SK-N-SH (cell line): ENCODE results near the gene APBB1IP. TPM values are rescaled to one million over a fixed set of nuclear protein-coding genes. Genes with fewer than 3 reads are reported as not detected.
"Not testable (repeated sequence)": the region's sequence is repeated elsewhere in the genome, so short reads cannot be mapped to it uniquely, and the experiment has no call there.

ENCODE experiments used
- CTCF ChIA-PET: fragments of 300-600, 350-600 bp; formaldehyde crosslinking; extraction: SDS; loops from one replicate; lab custom pipeline; 2021; lab: Yijun Ruan, JAX
- POLR2A ChIA-PET: fragments of 350-600 bp; sonication (Branson Sonifier 250); formaldehyde crosslinking; extraction: SDS; loops from one replicate; lab custom pipeline; 2020; ENCODE audit warnings: antibody characterized with exemption, inconsistent platforms; lab: Yijun Ruan, JAX
- DNase-seq: peaks from one replicate; pipeline ENCODE4 v3.0.0; 2012
- H2AFZ ChIP-seq: fragments of 200-600 bp; sonication (generic); 2 replicates; pipeline ENCODE4 v1.8.1; 2016; ENCODE audit warnings: antibody characterized with exemption, mild to moderate bottlenecking, low read depth
- H3F3A ChIP-seq: fragments of 200-600 bp; sonication (generic); replicated peaks from 2 replicates; pipeline ENCODE3; 2016; ENCODE audit warnings: antibody characterized with exemption, mild to moderate bottlenecking; ENCODE audit not compliant: insufficient read depth
- H3K27ac ChIP-seq, 2 experiments: fragments of 200-500 bp in 1 of 2; fragments of 200-600 bp in 1 of 2; sonication (Bioruptor generic) in 1 of 2; sonication (generic), shearing (Covaris generic) in 1 of 2; 2 replicates each; pipeline versions ENCODE4 v1.5.1 to v1.6.1; 2014 to 2016; ENCODE audit warnings: low read depth in 2 of 2, inconsistent platforms in 1 of 2, low read length in 1 of 2, mild to moderate bottlenecking in 1 of 2, mixed read lengths in 1 of 2
- H3K27me3 ChIP-seq: fragments of 200-600 bp; sonication (generic), shearing (Covaris generic); 2 replicates; pipeline ENCODE4 v1.6.1; 2016; ENCODE audit warnings: mixed run types; ENCODE audit not compliant: insufficient read depth
- H3K36me3 ChIP-seq, 2 experiments: fragments of 200-500 bp in 1 of 2; fragments of 200-600 bp in 1 of 2; sonication (Bioruptor generic) in 1 of 2; sonication (generic) in 1 of 2; replicated peaks in 1 of 2; 2 replicates each; pipeline versions ENCODE3 to v1.5.1; 2014 to 2016; ENCODE audit warnings: low read length in 1 of 2, mild to moderate bottlenecking in 1 of 2; ENCODE audit not compliant: insufficient read depth in 2 of 2, control insufficient read depth in 1 of 2
- H3K4me1 ChIP-seq, 2 experiments: fragments of 200-500 bp in 1 of 2; fragments of 200-600 bp in 1 of 2; sonication (Bioruptor generic) in 1 of 2; sonication (generic), shearing (Covaris generic) in 1 of 2; 2 replicates each; pipeline versions ENCODE4 v1.5.1 to v1.6.1; 2014 to 2016; ENCODE audit warnings: low read depth in 1 of 2, low read length in 1 of 2, mixed run types in 1 of 2; ENCODE audit not compliant: insufficient read depth in 2 of 2, control insufficient read depth in 1 of 2
- H3K4me2 ChIP-seq: fragments of 200-600 bp; sonication (generic), shearing (Covaris generic); 2 replicates; pipeline ENCODE4 v1.6.1; 2017; ENCODE audit warnings: mixed run types
- H3K4me3 ChIP-seq, 2 experiments: fragments of 200-500 bp in 1 of 2; fragments of 200-600 bp in 1 of 2; sonication (Bioruptor generic) in 1 of 2; sonication (generic), shearing (Covaris generic) in 1 of 2; 2 replicates each; pipeline versions ENCODE4 v1.5.1 to v1.8.1; 2014 to 2016; ENCODE audit warnings: low read depth in 2 of 2, inconsistent platforms in 1 of 2, low read length in 1 of 2, mild to moderate bottlenecking in 1 of 2, mixed read lengths in 1 of 2, moderate library complexity in 1 of 2
- H3K79me2 ChIP-seq: fragments of 200-600 bp; sonication (generic); 2 replicates; pipeline ENCODE4 v1.8.1; 2017; ENCODE audit warnings: mild to moderate bottlenecking; ENCODE audit not compliant: insufficient read depth
- H3K9ac ChIP-seq: fragments of 200-600 bp; sonication (generic); 2 replicates; pipeline ENCODE4 v1.6.1; 2017; ENCODE audit warnings: mixed run types
- H3K9me2 ChIP-seq: fragments of 200-600 bp; sonication (generic); 2 replicates; pipeline ENCODE4 v1.6.1; 2017; ENCODE audit warnings: mixed run types
- H3K9me3 ChIP-seq: fragments of 200-600 bp; sonication (generic); 2 replicates; pipeline ENCODE4 v1.6.1; 2017; ENCODE audit warnings: mixed run types, mild to moderate bottlenecking, moderate library complexity
- H4K20me1 ChIP-seq: fragments of 200-600 bp; sonication (generic); 2 replicates; pipeline ENCODE4 v1.6.1; 2017; ENCODE audit warnings: mild to moderate bottlenecking, mixed run types; ENCODE audit not compliant: insufficient read depth
- CHD2 ChIP-seq: fragments of 150-350 bp; IDR thresholded peaks from 2 replicates; pipeline ENCODE4 v1.6.1; 2018; ENCODE audit warnings: low read length; ENCODE audit not compliant: partially characterized antibody
- FOSL2 ChIP-seq: IDR thresholded peaks from 2 replicates; pipeline ENCODE4 v1.4.0; 2012; ENCODE audit warnings: low read depth, mild to moderate bottlenecking, moderate library complexity, borderline replicate concordance
- GABPA ChIP-seq: IDR thresholded peaks from 2 replicates; pipeline ENCODE4 v1.4.0; 2012; ENCODE audit warnings: low read depth, mild to moderate bottlenecking
- GATA2 ChIP-seq: sonication (generic); formaldehyde crosslinking; IDR thresholded peaks from 2 replicates; pipeline ENCODE4 v1.5.0; 2020; ENCODE audit warnings: mild to moderate bottlenecking, missing genetic modification reagents
- JUND ChIP-seq: IDR thresholded peaks from 2 replicates; pipeline ENCODE4 v1.4.0; 2012
- NRF1 ChIP-seq: IDR thresholded peaks from 2 replicates; pipeline ENCODE4 v1.6.1; 2012; ENCODE audit warnings: low read depth, mild to moderate bottlenecking, low read length
- POLR2AphosphoS5 ChIP-seq: IDR thresholded peaks from 2 replicates; pipeline ENCODE4 v1.6.1; 2012; ENCODE audit warnings: low read depth, low read length
- WGBS: methylation state at CpG from one replicate; pipeline ENCODE4 v1.1.6; 2017; ENCODE audit warnings: low lambda C conversion rate; 5-methylcytosine and 5-hydroxymethylcytosine counted together
- polyA plus RNA-seq, 3 experiments: library from polyadenylated mRNA; depleted of rRNA; stranded (reverse); fragments of >200 nt; gene quantifications; 2 replicates each; pipeline ENCODE4 v1.2.3, GENCODE V29; 2012
- TF ChIP-seq, protein P1 (sequence below): fragments of 200-600 bp; sonication (generic); IDR thresholded peaks from 2 replicates; pipeline ENCODE4 v1.6.1; 2017; ENCODE audit warnings: antibody characterized with exemption, mild to moderate bottlenecking, moderate library complexity

APBB1IP gene
- polyA plus RNA-seq, 1 of the 3 experiments (the other 2 are of a cell fraction): not detected

DNA sequence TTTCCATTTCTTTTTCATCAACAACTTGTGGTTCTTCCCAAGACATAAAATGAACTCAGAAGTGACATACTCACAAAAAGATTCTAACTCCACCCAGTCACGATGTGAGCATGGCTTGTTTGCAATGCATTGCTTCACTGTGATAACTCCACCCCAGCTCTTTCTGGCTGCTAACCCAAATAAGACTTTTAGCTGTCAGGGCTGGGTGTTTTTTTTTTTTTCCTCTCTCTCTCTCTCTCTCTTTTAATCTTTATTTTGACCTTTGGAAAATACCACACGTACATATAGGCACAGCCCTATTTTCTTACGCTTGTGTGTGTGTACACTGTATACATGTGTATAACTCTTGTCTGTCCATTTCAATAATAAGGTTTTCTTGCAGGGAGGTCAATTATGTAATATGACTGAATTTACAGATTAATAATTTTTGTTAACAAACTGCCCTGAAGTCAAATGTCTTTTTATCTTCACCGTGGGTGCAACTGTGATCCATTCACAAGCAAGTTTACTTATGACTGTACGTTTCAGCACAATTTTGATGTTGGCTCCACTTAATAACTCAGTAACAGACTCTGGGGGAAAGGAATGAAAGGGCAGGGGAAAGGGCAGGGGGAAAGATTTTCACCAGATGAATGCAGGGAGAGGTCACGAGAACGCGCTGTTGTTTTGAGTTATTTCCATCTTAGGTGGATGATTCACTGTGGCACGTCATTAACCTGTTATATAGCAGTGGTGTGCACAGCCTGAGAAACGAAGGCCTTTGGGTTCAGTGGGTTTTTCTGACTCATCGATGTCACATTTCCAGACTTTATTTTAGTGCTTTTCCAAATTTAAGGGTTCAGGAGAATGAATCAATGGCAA lies 49.1 kb downstream of the APBB1IP start (continued):
- TF ChIP-seq FOSL2: peak; percentile 52; the same call in 1 of the 2 replicates
- 0 out of 2 replicates have a peak, but pooled peaks have one; percentile 22 for TF ChIP-seq JUND

DNA sequence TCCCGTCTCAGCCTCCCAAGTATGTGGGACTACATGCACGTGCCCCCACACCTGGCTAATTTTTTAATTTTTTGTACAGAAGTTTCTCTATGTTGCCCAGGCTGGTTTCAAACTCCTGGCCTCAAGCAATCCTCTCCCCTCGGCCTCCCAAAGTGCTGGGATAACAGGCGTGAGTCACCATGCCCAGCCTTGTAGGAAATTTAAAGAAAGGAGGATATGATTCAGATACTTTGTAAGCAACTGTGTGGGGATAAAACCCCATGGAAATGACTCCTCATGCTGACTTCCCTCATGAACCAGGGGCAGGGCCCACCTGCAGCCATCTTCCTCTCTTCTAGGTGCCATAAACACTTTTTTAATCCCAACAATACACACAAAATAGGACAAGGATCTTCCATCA lies 50.2 kb downstream of the APBB1IP start:
- H3K9ac ChIP-seq: no peak overlapping the region; the same call in 1 of the 2 replicates
- 8% methylated on average over 4 of the region's 4 CpGs for WGBS
- DNase-seq: no peak
- no peaks in the 10 kb centered on the region for H4K20me1 ChIP-seq
- no peaks in the 10 kb centered on the region for H3K9me3 ChIP-seq
- H3K4me1 ChIP-seq: no peaks in the 10 kb centered on the region
- no peaks in the 10 kb centered on the region for H3K27me3 ChIP-seq
- H2AFZ ChIP-seq: no peak overlapping the region
- POLR2A ChIA-PET: no interaction called here
- no peak for TF ChIP-seq CHD2
- TF ChIP-seq NRF1: no peak
- TF ChIP-seq GABPA: no peak
- TF ChIP-seq, protein P1, sequence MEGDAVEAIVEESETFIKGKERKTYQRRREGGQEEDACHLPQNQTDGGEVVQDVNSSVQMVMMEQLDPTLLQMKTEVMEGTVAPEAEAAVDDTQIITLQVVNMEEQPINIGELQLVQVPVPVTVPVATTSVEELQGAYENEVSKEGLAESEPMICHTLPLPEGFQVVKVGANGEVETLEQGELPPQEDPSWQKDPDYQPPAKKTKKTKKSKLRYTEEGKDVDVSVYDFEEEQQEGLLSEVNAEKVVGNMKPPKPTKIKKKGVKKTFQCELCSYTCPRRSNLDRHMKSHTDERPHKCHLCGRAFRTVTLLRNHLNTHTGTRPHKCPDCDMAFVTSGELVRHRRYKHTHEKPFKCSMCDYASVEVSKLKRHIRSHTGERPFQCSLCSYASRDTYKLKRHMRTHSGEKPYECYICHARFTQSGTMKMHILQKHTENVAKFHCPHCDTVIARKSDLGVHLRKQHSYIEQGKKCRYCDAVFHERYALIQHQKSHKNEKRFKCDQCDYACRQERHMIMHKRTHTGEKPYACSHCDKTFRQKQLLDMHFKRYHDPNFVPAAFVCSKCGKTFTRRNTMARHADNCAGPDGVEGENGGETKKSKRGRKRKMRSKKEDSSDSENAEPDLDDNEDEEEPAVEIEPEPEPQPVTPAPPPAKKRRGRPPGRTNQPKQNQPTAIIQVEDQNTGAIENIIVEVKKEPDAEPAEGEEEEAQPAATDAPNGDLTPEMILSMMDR: no peak
- H3K9me2 ChIP-seq: no peaks in the 10 kb centered on the region
- no peaks in the 10 kb centered on the region for H3K79me2 ChIP-seq
- CTCF ChIA-PET: interaction anchor here (1.0 kb wide), 1 partner anchor 8 kb away, joined by 3 read pairs; no protein-coding TSS in a partner anchor
- no peaks in the 10 kb centered on the region for H3K36me3 ChIP-seq
- peaks cover 17% of the 10 kb centered on the region for H3F3A ChIP-seq
- H3K4me3 ChIP-seq: no peak overlapping the region
- H3K4me2 ChIP-seq: no peak overlapping the region
- H3K27ac ChIP-seq: peak overlapping the region in 1 of 2 experiments; percentile 87; a peak in 2 of 4 replicates

DNA sequence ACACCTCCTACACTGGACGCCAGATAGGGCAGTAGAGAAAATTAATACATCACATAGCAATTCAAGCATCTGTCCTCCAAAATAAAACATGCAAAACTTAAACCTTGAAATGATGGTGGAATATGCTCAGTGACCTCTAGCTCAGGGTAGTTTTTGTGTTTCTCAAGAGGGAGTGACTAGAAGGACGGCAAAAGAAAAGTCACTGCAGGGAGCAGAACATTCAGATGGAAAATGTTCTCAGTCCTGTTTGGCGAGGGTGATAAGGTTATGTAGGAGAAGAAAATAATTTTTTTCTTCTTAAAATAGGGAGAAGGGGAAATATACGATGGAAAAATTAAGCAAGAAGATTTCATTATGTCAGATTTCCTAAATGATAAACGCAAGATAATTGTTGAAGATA lies 50.9 kb downstream of the APBB1IP start:
- Histone ChIP-seq H3K27ac (no peak overlapping the region), H3K27me3 (no peaks in the 10 kb centered on the region), H3K4me1 (no peaks in the 10 kb centered on the region), H3F3A (peaks cover 17% of the 10 kb centered on the region), H3K4me3 (no peak overlapping the region), H3K79me2 (no peaks in the 10 kb centered on the region), H3K36me3 (no peaks in the 10 kb centered on the region), H2AFZ (no peak overlapping the region), H3K9me2 (no peaks in the 10 kb centered on the region), H3K4me2 (no peak overlapping the region), H4K20me1 (no peaks in the 10 kb centered on the region), H3K9ac (no peak overlapping the region), H3K9me3 (no peaks in the 10 kb centered on the region)
- ChIA-PET POLR2A (no interaction called here), CTCF (no interaction called here)
- WGBS: 24% methylated on average over 5 of the region's 5 CpGs
- no peak for DNase-seq
- TF ChIP-seq POLR2AphosphoS5: no peak
- no peak for TF ChIP-seq GATA2 (CRISPR knock-in tag)

DNA sequence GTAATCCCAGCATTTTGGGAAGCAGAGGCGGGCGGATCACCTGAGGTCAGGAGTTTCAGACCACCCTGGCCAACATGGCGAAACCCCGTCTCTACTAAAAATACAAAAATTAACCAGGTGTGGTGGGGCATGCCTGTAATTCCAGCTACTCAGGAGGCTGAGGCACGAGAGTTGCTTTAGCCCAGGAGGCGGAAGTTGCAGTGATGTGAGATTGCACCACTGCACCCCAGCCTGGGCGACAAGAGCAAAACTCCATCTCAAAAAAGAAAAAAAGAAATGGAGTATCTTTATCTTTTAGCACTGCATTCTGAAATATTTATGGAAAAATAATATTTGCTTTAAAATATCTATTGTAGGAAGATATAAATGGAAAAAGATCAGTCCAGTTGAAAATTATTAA lies 52.2 kb downstream of the APBB1IP start:
- H4K20me1 ChIP-seq, CTCF ChIA-PET, H3K9ac ChIP-seq, H3K27me3 ChIP-seq, H3K9me3 ChIP-seq, DNase-seq, H3K9me2 ChIP-seq, H3K4me3 ChIP-seq, H3K4me1 ChIP-seq, POLR2A ChIA-PET, H3K4me2 ChIP-seq, H3K79me2 ChIP-seq, H3K27ac ChIP-seq, H3K36me3 ChIP-seq, H2AFZ ChIP-seq: not testable (repeated sequence)
- WGBS: 46% methylated on average over 7 of the region's 7 CpGs
- H3F3A ChIP-seq: peaks cover 17% of the 10 kb centered on the region
